ENCODE data around the gene NIPA2. TPM values are rescaled to one million over a fixed set of nuclear protein-coding genes. Genes with fewer than 3 reads are reported as not detected.
A peak's percentile ranks its signal among the peaks of the same experiment; 100 is the strongest.

Gene NIPA2
- 78.8 and 87.2 TPM in 2 replicates for total RNA-seq (2021)
- Bru-seq, nascent RNA, result percentile 87 among the genes with signal in this experiment
- BruChase-seq, experiment 1, labeled RNA remaining after a 2-hour chase, result percentile 88 among the genes with signal in this experiment
- percentile 95 among the genes with signal in this experiment for BruChase-seq, experiment 2, labeled RNA remaining after a 6-hour chase
- long read RNA-seq, transcript NIPA2-205 (5 exons, 1,412 nt), result minor isoform, 11 of 221 reads
- long read RNA-seq, transcript NIPA2-203 (6 exons, 2,280 nt), result major isoform, 77 of 221 reads
- long read RNA-seq, transcript NIPA2-201 (8 exons, 3,233 nt), result minor isoform, 15 of 221 reads
- long read RNA-seq, transcript NIPA2-204 (7 exons, 3,130 nt), result minor isoform, 28 of 221 reads
- long read RNA-seq, partial matches to known transcripts, result 5 of 221 reads
- long read RNA-seq, other reads (novel, unspliced or antisense), result 85 of 221 reads

DNA sequence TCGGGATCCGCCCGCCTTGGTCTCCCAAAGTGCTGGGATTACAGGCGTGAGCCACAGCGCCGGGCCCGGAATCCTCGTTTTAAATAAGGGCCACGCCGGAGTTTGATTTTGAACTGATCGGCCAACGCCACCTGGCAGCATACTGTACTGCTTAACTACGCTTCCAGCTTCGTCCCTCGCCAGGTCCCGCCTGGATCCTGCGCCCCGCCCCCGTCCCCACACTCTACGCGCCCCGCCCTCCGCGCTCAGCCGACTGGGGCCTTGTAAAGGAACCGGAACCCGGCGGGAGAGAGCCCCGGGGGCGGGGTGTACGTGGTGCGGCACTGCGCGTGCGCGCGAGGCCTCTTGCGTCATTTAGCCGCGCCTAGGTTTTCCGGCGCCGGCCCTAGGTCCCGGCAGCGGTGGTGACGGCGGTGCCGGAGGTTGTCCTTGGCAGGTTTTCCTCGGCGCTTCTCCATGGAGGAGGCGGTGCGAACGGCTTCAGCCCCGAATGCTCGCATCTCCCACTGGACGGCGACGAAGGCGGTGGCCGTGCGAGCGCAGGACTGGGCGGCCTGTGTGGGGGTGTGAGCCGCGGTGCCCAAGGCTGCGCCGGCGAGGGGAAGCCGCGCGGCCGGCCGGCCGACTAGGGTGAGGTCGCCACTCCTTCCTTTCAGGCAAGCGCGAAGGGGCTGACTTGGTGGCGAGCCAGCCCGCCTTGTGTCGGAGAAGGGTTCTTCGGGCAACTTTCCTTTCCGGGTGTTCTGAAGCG, at the start of gene NIPA2:
Gene NIPA2 (plus strand): TSS at position 375 of the 751 bp plus-strand sequence. CDS start 13,066 bp downstream, outside the sequence.
- TF ChIP-seq EZH2 (IDR thresholded peaks at IDR 0.05; ENCODE audit: borderline replicate concordance, low read depth, low read length, poor library complexity, severe bottlenecking), result no peak
- TF ChIP-seq, protein P1, sequence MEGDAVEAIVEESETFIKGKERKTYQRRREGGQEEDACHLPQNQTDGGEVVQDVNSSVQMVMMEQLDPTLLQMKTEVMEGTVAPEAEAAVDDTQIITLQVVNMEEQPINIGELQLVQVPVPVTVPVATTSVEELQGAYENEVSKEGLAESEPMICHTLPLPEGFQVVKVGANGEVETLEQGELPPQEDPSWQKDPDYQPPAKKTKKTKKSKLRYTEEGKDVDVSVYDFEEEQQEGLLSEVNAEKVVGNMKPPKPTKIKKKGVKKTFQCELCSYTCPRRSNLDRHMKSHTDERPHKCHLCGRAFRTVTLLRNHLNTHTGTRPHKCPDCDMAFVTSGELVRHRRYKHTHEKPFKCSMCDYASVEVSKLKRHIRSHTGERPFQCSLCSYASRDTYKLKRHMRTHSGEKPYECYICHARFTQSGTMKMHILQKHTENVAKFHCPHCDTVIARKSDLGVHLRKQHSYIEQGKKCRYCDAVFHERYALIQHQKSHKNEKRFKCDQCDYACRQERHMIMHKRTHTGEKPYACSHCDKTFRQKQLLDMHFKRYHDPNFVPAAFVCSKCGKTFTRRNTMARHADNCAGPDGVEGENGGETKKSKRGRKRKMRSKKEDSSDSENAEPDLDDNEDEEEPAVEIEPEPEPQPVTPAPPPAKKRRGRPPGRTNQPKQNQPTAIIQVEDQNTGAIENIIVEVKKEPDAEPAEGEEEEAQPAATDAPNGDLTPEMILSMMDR (conservative IDR thresholded peaks at IDR 0.05; ENCODE audit: low read depth, low read length), result no peak
- no peaks in the 10 kb centered on the region for H3K9me3 ChIP-seq (ENCODE audit: low read depth, low read length, poor library complexity, severe bottlenecking)
- DNase-seq (ENCODE audit: low spot score), result peak; percentile 99
- H3K4me1 ChIP-seq (ENCODE audit: insufficient read depth, low read length, poor library complexity, severe bottlenecking), result peaks cover 10% of the 10 kb centered on the region
- H3K36me3 ChIP-seq (ENCODE audit: insufficient read depth, low read length, poor library complexity, severe bottlenecking), result peaks cover 5% of the 10 kb centered on the region
- intact Hi-C loops (cut with micrococcal nuclease; ENCODE audit: unreplicated experiment), result loop anchor here (1.0 to 5.0 kb wide), 2 partner anchors 34 to 51 kb away; no protein-coding TSS in a partner anchor
- no TSS peak for BruUV-seq (replicated peaks)
- ChIA-PET POLR2A (ENCODE audit: low non-redundant PET) (interaction anchor here (0.6 kb wide), 1 partner anchor 30 kb away, joined by 16 read pairs; no protein-coding TSS in a partner anchor), CTCF (no interaction called here)
- H3K4me3 ChIP-seq (ENCODE audit: low read depth, low read length, poor library complexity, severe bottlenecking), result peak within 1 kb of the TSS; percentile 80
- H3K27ac ChIP-seq (ENCODE audit: low read depth, low read length, poor library complexity, severe bottlenecking), result peak within 1 kb of the TSS; percentile 96
- H3K27me3 ChIP-seq (replicated peaks; ENCODE audit: insufficient read depth, low read depth, low read length, poor library complexity), result no peaks in the 10 kb centered on the region

DNA sequence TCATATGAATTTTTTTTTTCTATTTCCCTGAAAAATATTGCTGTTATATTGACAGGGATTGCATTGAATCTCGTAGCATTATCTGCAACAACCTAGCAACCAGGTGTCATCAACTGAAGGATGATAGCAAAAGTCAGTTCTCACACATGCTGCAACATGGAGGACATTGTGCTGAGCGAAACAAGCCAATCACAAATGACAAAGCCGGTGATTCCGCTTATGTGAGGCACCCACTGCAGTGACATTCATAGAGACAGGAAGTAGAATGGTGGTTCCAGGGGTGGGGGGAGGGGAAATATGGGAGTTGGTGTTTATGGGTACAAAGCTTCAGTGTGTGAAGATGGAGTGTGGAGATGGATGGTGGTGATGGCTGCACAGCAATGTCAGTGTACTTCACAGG, 44.4 kb upstream of the NIPA2 start:
- ChIA-PET POLR2A (ENCODE audit: low non-redundant PET) (no interaction called here), CTCF (no interaction called here)
- Histone ChIP-seq H3K36me3 (ENCODE audit: insufficient read depth, low read length, poor library complexity, severe bottlenecking) (no peaks in the 10 kb centered on the region), H3K27me3 (replicated peaks; ENCODE audit: insufficient read depth, low read depth, low read length, poor library complexity) (no peaks in the 10 kb centered on the region), H3K9me3 (ENCODE audit: low read depth, low read length, poor library complexity, severe bottlenecking) (peaks cover 5% of the 10 kb centered on the region), H3K4me1 (ENCODE audit: insufficient read depth, low read length, poor library complexity, severe bottlenecking) (no peaks in the 10 kb centered on the region), H3K27ac (ENCODE audit: low read depth, low read length, poor library complexity, severe bottlenecking) (no peak overlapping the region), H3K4me3 (ENCODE audit: low read depth, low read length, poor library complexity, severe bottlenecking) (no peak overlapping the region)
- no TSS peak for BruUV-seq (replicated peaks)
- TF ChIP-seq EZH2 (IDR thresholded peaks at IDR 0.05; ENCODE audit: borderline replicate concordance, low read depth, low read length, poor library complexity, severe bottlenecking), result no peak
- TF ChIP-seq, protein P1 (conservative IDR thresholded peaks at IDR 0.05; ENCODE audit: low read depth, low read length), result no peak
- DNase-seq (ENCODE audit: low spot score), result no peak
- intact Hi-C loops (cut with micrococcal nuclease; ENCODE audit: unreplicated experiment), result no loop called here

DNA sequence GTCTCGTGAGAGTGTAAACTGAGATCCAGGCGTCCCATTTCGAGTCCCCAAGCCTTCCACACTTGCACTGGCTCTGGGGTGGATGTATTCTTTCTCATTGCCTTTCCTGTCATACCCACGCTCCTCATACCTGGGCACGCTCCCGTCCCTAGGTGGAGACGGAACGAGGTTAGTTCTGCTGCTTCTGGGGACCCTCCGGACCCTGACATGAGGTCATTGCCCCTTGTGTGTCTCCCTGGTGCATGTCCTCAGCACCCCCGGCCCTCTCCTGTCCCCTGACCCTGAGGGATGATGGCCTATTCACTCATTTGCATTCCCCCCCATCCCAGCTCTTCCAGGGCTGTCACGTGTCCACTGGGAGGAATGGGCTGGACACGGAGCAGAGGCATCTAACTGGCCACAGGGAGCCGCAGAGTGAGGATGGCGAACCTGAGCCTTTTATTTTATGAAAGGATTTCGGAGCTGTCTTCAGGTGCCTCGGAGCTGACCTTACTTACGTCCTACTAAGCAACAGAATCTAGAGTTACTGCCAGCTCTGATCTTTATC, 43.8 kb upstream of the NIPA2 start:
- intact Hi-C loops (cut with micrococcal nuclease; ENCODE audit: unreplicated experiment), result no loop called here
- no peaks in the 10 kb centered on the region for H3K27me3 ChIP-seq (replicated peaks; ENCODE audit: insufficient read depth, low read depth, low read length, poor library complexity)
- BruUV-seq (replicated peaks), result no TSS peak
- no peaks in the 10 kb centered on the region for H3K9me3 ChIP-seq (ENCODE audit: low read depth, low read length, poor library complexity, severe bottlenecking)
- DNase-seq (ENCODE audit: low spot score), result no peak
- ChIA-PET CTCF (no interaction called here), POLR2A (ENCODE audit: low non-redundant PET) (no interaction called here)
- H3K4me1 ChIP-seq (ENCODE audit: insufficient read depth, low read length, poor library complexity, severe bottlenecking), result no peaks in the 10 kb centered on the region
- no peak overlapping the region for H3K27ac ChIP-seq (ENCODE audit: low read depth, low read length, poor library complexity, severe bottlenecking)
- TF ChIP-seq EZH2 (IDR thresholded peaks at IDR 0.05; ENCODE audit: borderline replicate concordance, low read depth, low read length, poor library complexity, severe bottlenecking), result no peak
- TF ChIP-seq, protein P1 (conservative IDR thresholded peaks at IDR 0.05; ENCODE audit: low read depth, low read length), result no peak
- no peak overlapping the region for H3K4me3 ChIP-seq (ENCODE audit: low read depth, low read length, poor library complexity, severe bottlenecking)
- no peaks in the 10 kb centered on the region for H3K36me3 ChIP-seq (ENCODE audit: insufficient read depth, low read length, poor library complexity, severe bottlenecking)
